GM06990 (cell line): ENCODE measurements around the gene PKD1.

Experiments
- DNase-seq: peaks from one replicate; pipeline ENCODE4 v3.0.0-alpha.2; 2011; ENCODE audit not compliant: insufficient read length; ENCODE audit errors: extremely low read depth
- H3K27me3 ChIP-seq: replicated peaks from 2 replicates; pipeline ENCODE4 v1.6.0; 2011; ENCODE audit warnings: low read length; ENCODE audit not compliant: control insufficient read depth, insufficient read depth
- H3K36me3 ChIP-seq: 2 replicates; pipeline ENCODE4 v1.5.1; 2011; ENCODE audit warnings: low read length; ENCODE audit not compliant: control insufficient read depth, insufficient read depth
- H3K4me3 ChIP-seq: replicated peaks from 2 replicates; pipeline ENCODE4 v1.5.1; 2011; ENCODE audit warnings: low read depth, mild to moderate bottlenecking, control low read depth, low read length
- TF ChIP-seq, protein P1 (sequence below): IDR thresholded peaks from 2 replicates; pipeline ENCODE4 v1.5.1; 2011; ENCODE audit warnings: low read length, control low read depth, mild to moderate bottlenecking, inconsistent platforms; ENCODE audit not compliant: insufficient read depth, poor library complexity, severe bottlenecking

The PKD1 gene

GRCh38 chr16:2166263-2167067, 30.8 kb upstream of the PKD1 start:
- TF ChIP-seq, protein P1, sequence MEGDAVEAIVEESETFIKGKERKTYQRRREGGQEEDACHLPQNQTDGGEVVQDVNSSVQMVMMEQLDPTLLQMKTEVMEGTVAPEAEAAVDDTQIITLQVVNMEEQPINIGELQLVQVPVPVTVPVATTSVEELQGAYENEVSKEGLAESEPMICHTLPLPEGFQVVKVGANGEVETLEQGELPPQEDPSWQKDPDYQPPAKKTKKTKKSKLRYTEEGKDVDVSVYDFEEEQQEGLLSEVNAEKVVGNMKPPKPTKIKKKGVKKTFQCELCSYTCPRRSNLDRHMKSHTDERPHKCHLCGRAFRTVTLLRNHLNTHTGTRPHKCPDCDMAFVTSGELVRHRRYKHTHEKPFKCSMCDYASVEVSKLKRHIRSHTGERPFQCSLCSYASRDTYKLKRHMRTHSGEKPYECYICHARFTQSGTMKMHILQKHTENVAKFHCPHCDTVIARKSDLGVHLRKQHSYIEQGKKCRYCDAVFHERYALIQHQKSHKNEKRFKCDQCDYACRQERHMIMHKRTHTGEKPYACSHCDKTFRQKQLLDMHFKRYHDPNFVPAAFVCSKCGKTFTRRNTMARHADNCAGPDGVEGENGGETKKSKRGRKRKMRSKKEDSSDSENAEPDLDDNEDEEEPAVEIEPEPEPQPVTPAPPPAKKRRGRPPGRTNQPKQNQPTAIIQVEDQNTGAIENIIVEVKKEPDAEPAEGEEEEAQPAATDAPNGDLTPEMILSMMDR: no peak
- no peak for DNase-seq
- Histone ChIP-seq H3K4me3 (no peak overlapping the region), H3K27me3 (no peaks in the 10 kb centered on the region), H3K36me3 (peaks cover 27% of the 10 kb centered on the region)

- no peak for DNase-seq
- TF ChIP-seq, protein P1: no peak
- peaks cover 27% of the 10 kb centered on the region for H3K36me3 ChIP-seq
- H3K4me3 ChIP-seq: no peak overlapping the region
- H3K27me3 ChIP-seq: no peaks in the 10 kb centered on the region
These were observed 30.2 kb upstream of the PKD1 start for GRCh38 chr16:2165861-2166260.

- DNase-seq: no peak
- TF ChIP-seq, protein P1: no peak
- H3K27me3 ChIP-seq: no peaks in the 10 kb centered on the region
- H3K4me3 ChIP-seq: no peak overlapping the region
- peaks cover 18% of the 10 kb centered on the region for H3K36me3 ChIP-seq
These were observed 27.6 kb upstream of the PKD1 start for GRCh38 chr16:2163211-2163881.

DNA sequence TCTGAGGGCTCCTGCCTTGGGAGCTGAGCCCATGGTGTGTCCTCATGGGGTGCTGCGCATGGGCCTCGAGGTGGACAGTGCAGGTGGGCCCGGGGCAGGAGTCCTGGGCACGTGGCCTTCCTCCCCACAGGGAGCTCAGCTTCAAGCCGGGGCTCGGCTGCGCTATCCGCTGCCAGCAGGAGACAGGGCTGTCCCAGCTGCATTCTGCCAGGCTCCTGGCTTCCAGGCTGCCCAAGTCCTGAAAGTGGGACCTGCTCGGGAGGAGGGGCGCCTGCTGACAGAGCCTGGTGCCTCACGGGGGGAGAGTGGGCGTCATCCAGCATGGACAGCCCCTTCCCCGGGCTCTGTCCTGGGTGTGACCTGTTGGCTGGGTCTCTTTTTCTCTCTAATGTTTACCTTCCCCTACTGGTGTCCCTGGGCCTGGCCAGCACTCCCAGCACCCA, 27.0 kb upstream of the PKD1 start:
- H3K27me3 ChIP-seq: no peaks in the 10 kb centered on the region
- H3K4me3 ChIP-seq: no peak overlapping the region
- no peak for DNase-seq
- TF ChIP-seq, protein P1: no peak
- H3K36me3 ChIP-seq: peaks cover 14% of the 10 kb centered on the region

DNA sequence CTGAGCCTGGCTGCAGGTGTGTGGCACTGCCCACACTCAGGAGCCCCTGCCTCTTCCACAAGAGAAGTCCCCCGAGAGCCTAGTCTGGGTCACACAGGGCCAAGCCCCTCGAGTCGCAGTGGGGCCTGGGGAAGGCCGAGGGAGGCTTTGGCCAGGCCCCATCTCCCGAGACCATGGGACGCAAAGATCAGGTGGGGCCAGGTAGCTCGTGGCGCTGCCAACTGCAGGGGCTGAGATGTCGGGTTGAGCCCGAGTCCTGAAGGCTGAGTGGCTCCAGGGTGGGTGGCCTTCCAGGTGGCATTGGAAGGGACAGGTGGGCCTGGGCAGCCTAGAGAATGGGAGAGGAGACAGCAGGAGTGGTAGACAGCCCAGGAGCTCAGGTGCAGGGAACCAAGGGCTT, 26.2 kb upstream of the PKD1 start:
- Histone ChIP-seq H3K36me3 (peaks cover 12% of the 10 kb centered on the region), H3K27me3 (no peaks in the 10 kb centered on the region), H3K4me3 (no peak overlapping the region; the same call in 1 of the 2 replicates)
- no peak for DNase-seq
- TF ChIP-seq, protein P1: no peak
